Suprapubic skin (tissue), 4 donors: ENCODE data around the gene KRTAP3-2.

Experiments
- EP300 ChIP-seq: sonication (generic); formaldehyde crosslinking; IDR thresholded peaks from one replicate; pipeline ENCODE4 v1.6.1; 2017; ENCODE audit warnings: antibody characterized with exemption
- POLR2A ChIP-seq, 2 donors: fragments of 450-650 bp; IDR thresholded peaks; one replicate each; pipeline ENCODE4 v1.6.1; 2017; ENCODE audit warnings: antibody characterized with exemption in 2 of 2, mild to moderate bottlenecking in 2 of 2, moderate library complexity in 2 of 2
- POLR2AphosphoS5 ChIP-seq, 3 donors: sonication (generic); formaldehyde crosslinking; IDR thresholded peaks; one replicate each; pipeline ENCODE4 v1.6.1; 2017; ENCODE audit warnings: antibody characterized with exemption in 3 of 3
- TF ChIP-seq, protein P1 (sequence below), 2 donors: fragments of 200-600 bp in 1 of 2; fragments of 450-650 bp in 1 of 2; sonication (generic) in 1 of 2; IDR thresholded peaks; one replicate each; pipeline ENCODE4 v1.5.1; 2016 to 2019; ENCODE audit warnings: antibody characterized with exemption in 2 of 2, mild to moderate bottlenecking in 1 of 2, moderate library complexity in 1 of 2

DNA sequence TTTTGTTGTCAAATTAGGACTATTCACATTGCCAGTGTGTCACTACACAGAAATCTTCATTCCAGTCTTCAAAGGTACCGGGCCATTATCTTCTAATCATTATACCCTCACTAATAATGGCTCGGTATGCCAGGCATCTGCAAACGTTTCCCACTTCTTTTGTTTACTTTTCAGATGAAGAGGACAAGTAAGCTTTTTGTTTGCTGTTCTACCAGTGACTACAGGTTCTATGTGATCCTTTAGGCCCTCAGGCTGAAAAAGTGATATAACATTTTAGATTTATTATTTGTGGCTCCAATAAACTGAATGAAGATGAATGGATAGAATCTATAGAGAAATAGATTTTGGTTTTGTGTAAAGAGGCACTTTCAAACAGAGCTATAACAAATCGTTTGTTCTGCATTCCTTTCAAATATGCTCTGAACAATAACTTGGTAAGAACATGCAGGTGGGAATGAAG, 9.6 kb upstream of the KRTAP3-2 start:
- TF ChIP-seq POLR2AphosphoS5 (IDR thresholded peaks at IDR 0.05) (no peak), POLR2A (IDR thresholded peaks at IDR 0.05) (no peak), EP300 (no peak)
- TF ChIP-seq, protein P1, sequence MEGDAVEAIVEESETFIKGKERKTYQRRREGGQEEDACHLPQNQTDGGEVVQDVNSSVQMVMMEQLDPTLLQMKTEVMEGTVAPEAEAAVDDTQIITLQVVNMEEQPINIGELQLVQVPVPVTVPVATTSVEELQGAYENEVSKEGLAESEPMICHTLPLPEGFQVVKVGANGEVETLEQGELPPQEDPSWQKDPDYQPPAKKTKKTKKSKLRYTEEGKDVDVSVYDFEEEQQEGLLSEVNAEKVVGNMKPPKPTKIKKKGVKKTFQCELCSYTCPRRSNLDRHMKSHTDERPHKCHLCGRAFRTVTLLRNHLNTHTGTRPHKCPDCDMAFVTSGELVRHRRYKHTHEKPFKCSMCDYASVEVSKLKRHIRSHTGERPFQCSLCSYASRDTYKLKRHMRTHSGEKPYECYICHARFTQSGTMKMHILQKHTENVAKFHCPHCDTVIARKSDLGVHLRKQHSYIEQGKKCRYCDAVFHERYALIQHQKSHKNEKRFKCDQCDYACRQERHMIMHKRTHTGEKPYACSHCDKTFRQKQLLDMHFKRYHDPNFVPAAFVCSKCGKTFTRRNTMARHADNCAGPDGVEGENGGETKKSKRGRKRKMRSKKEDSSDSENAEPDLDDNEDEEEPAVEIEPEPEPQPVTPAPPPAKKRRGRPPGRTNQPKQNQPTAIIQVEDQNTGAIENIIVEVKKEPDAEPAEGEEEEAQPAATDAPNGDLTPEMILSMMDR (IDR thresholded peaks at IDR 0.05) = no peak
